ENCODE results near the gene C12orf56. TPM values are rescaled to one million over a fixed set of nuclear protein-coding genes. Genes with fewer than 3 reads are reported as not detected.
"Not testable (repeated sequence)": the region's sequence is repeated elsewhere in the genome, so short reads cannot be mapped to it uniquely, and the experiment has no call there.

Gene C12orf56
- total RNA-seq, 1 experiment from 2014 or later: 8.1 TPM

- ATAC-seq (no peak), DNase-seq (no peak)
- no peaks in the 10 kb centered on the region for H3K79me2 ChIP-seq (ENCODE audit: low read length)
- H3K36me3 ChIP-seq (ENCODE audit: low read depth, low read length): no peaks in the 10 kb centered on the region
- no peaks in the 10 kb centered on the region for H3F3A ChIP-seq (ENCODE audit: low read length, unreplicated experiment)
- H3K27me3 ChIP-seq (ENCODE audit: low read length): no peaks in the 10 kb centered on the region
- no TSS peak for BruUV-seq (replicated peaks)
- no peaks in the 10 kb centered on the region for H3K9me3 ChIP-seq (ENCODE audit: low read length)
- POLR2A ChIA-PET (ENCODE audit: unreplicated experiment): no interaction called here
- TF ChIP-seq EZH2phosphoT487 (IDR thresholded peaks at IDR 0.05; ENCODE audit: borderline replicate concordance, low read length) (no peak), CTCF (conservative IDR thresholded peaks at IDR 0.05; ENCODE audit: low read depth, low read length) (no peak), EZH2 (IDR thresholded peaks at IDR 0.05; ENCODE audit: low read length, unreplicated experiment) (no peak)
- no peak overlapping the region for H3K4me2 ChIP-seq (ENCODE audit: low read length)
- H4K20me1 ChIP-seq (ENCODE audit: low read length): no peaks in the 10 kb centered on the region
- no peaks in the 10 kb centered on the region for H3K4me1 ChIP-seq (ENCODE audit: insufficient read depth, low read length)
- H3K27ac ChIP-seq (ENCODE audit: low read length): no peak overlapping the region
- H3K9me2 ChIP-seq (replicated peaks; ENCODE audit: low read length): no peaks in the 10 kb centered on the region
- H3K4me3 ChIP-seq (ENCODE audit: low read length): no peak overlapping the region
- intact Hi-C loops (cut with micrococcal nuclease): no loop called here
- CTCF ChIA-PET: no interaction called here
- H3K9ac ChIP-seq (ENCODE audit: low read length): no peak overlapping the region
- no peak overlapping the region for H2AFZ ChIP-seq (ENCODE audit: low read length)
These were observed 42.9 kb downstream of the C12orf56 start for GRCh38 chr12:64347630-64348029.

DNA sequence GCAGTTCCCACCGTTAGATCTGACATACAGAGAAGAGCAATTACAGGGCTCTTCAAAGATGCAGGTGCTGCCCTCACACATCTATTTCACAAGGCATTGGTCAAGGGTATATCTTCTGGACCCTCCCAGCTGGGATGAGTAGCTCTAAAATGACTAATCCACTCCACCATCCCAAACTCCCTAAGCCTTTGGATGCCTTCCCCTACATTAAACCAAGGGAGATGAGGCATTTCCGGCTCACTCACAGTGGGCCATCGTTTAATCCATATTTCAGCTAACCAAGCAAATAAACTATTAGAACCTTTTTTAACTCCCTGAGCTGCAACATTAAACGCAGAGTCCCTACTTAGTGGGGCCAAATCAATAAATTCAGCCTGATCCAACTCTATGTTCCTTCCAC lies 45.9 kb downstream of the C12orf56 start:
- H3F3A ChIP-seq (ENCODE audit: low read length, unreplicated experiment); H4K20me1 ChIP-seq (ENCODE audit: low read length); ATAC-seq; H3K9me2 ChIP-seq (replicated peaks; ENCODE audit: low read length); H3K4me3 ChIP-seq (ENCODE audit: low read length); H3K27ac ChIP-seq (ENCODE audit: low read length); intact Hi-C loops (cut with micrococcal nuclease); H3K27me3 ChIP-seq (ENCODE audit: low read length); CTCF ChIA-PET; H3K9ac ChIP-seq (ENCODE audit: low read length); POLR2A ChIA-PET (ENCODE audit: unreplicated experiment); H3K4me1 ChIP-seq (ENCODE audit: insufficient read depth, low read length); H3K9me3 ChIP-seq (ENCODE audit: low read length); H2AFZ ChIP-seq (ENCODE audit: low read length); H3K4me2 ChIP-seq (ENCODE audit: low read length); BruUV-seq (replicated peaks); H3K36me3 ChIP-seq (ENCODE audit: low read depth, low read length); H3K79me2 ChIP-seq (ENCODE audit: low read length): not testable (repeated sequence)
- peak; percentile 33 for DNase-seq

- H3K9me2 ChIP-seq (replicated peaks; ENCODE audit: low read length); H3K27me3 ChIP-seq (ENCODE audit: low read length); ATAC-seq; H3K4me3 ChIP-seq (ENCODE audit: low read length); CTCF ChIA-PET; H3K4me2 ChIP-seq (ENCODE audit: low read length); H3F3A ChIP-seq (ENCODE audit: low read length, unreplicated experiment); H3K27ac ChIP-seq (ENCODE audit: low read length); H2AFZ ChIP-seq (ENCODE audit: low read length); H3K4me1 ChIP-seq (ENCODE audit: insufficient read depth, low read length); H3K36me3 ChIP-seq (ENCODE audit: low read depth, low read length); POLR2A ChIA-PET (ENCODE audit: unreplicated experiment); BruUV-seq (replicated peaks); H3K9ac ChIP-seq (ENCODE audit: low read length); H4K20me1 ChIP-seq (ENCODE audit: low read length); DNase-seq; H3K9me3 ChIP-seq (ENCODE audit: low read length); H3K79me2 ChIP-seq (ENCODE audit: low read length); intact Hi-C loops (cut with micrococcal nuclease): not testable (repeated sequence)
These were observed 50.0 kb downstream of the C12orf56 start for GRCh38 chr12:64340546-64340945.

- CTCF ChIA-PET: no interaction called here
- no peak overlapping the region for H3K4me2 ChIP-seq (ENCODE audit: low read length)
- no peaks in the 10 kb centered on the region for H3F3A ChIP-seq (ENCODE audit: low read length, unreplicated experiment)
- DNase-seq (no peak), ATAC-seq (no peak)
- H4K20me1 ChIP-seq (ENCODE audit: low read length): no peaks in the 10 kb centered on the region
- no peaks in the 10 kb centered on the region for H3K9me2 ChIP-seq (replicated peaks; ENCODE audit: low read length)
- POLR2A ChIA-PET (ENCODE audit: unreplicated experiment): no interaction called here
- no peaks in the 10 kb centered on the region for H3K4me1 ChIP-seq (ENCODE audit: insufficient read depth, low read length)
- H3K4me3 ChIP-seq (ENCODE audit: low read length): no peak overlapping the region
- H3K9me3 ChIP-seq (ENCODE audit: low read length): no peaks in the 10 kb centered on the region
- BruUV-seq (replicated peaks): no TSS peak
- TF ChIP-seq EZH2 (IDR thresholded peaks at IDR 0.05; ENCODE audit: low read length, unreplicated experiment) (no peak), CTCF (conservative IDR thresholded peaks at IDR 0.05; ENCODE audit: low read depth, low read length) (no peak), EZH2phosphoT487 (IDR thresholded peaks at IDR 0.05; ENCODE audit: borderline replicate concordance, low read length) (no peak)
- H3K79me2 ChIP-seq (ENCODE audit: low read length): no peaks in the 10 kb centered on the region
- H3K27me3 ChIP-seq (ENCODE audit: low read length): no peaks in the 10 kb centered on the region
- no peak overlapping the region for H3K27ac ChIP-seq (ENCODE audit: low read length)
- no peak overlapping the region for H2AFZ ChIP-seq (ENCODE audit: low read length)
- no peaks in the 10 kb centered on the region for H3K36me3 ChIP-seq (ENCODE audit: low read depth, low read length)
- intact Hi-C loops (cut with micrococcal nuclease): no loop called here
- H3K9ac ChIP-seq (ENCODE audit: low read length): no peak overlapping the region
These were observed 54.6 kb downstream of the C12orf56 start for GRCh38 chr12:64335886-64336466.

Data from PC-3 (cell line).